Fibroblast of mammary gland (primary cell): ENCODE data around the gene ANO8.

Experiments used
- DNase-seq: peaks from one replicate; pipeline ENCODE4 v3.0.0-alpha.2; 2010; ENCODE audit warnings: low read depth
- H3K4me3 ChIP-seq: 2 replicates; pipeline ENCODE4 v1.5.1; 2011; ENCODE audit warnings: low read depth, mild to moderate bottlenecking, low read length, moderate library complexity; ENCODE audit not compliant: control insufficient read depth
- CTCF ChIP-seq: conservative IDR thresholded peaks from 2 replicates; pipeline ENCODE4 v1.5.1; 2011; ENCODE audit warnings: low read depth, low read length, inconsistent platforms; ENCODE audit not compliant: control insufficient read depth, insufficient read depth

ANO8 gene

GRCh38 chr19:17334414-17335409 is at the start of gene ANO8:
TSS of gene ANO8 (minus strand) at chr19:17334855. CDS start at chr19:17334670, 185 bp downstream.
- peak within 1 kb of the TSS; percentile 55 for H3K4me3 ChIP-seq
- DNase-seq = peak; percentile 99
- TF ChIP-seq CTCF = no peak

GRCh38 chr19:17380426-17381138 is 45.9 kb upstream of the ANO8 start:
- no peak overlapping the region for H3K4me3 ChIP-seq
- no peak for DNase-seq
- TF ChIP-seq CTCF = no peak

- no peak for DNase-seq
- TF ChIP-seq CTCF = no peak
- no peak overlapping the region for H3K4me3 ChIP-seq
Measured at GRCh38 chr19:17379221-17379631, 44.6 kb upstream of the ANO8 start.

GRCh38 chr19:17378271-17378670 is 43.6 kb upstream of the ANO8 start:
- DNase-seq = no peak
- H3K4me3 ChIP-seq = no peak overlapping the region
- TF ChIP-seq CTCF = no peak

GRCh38 chr19:17376935-17377600 is 42.4 kb upstream of the ANO8 start, which contains the start of gene PLVAP:
TSS of gene PLVAP (minus strand) at chr19:17377342. CDS start at chr19:17377288, 54 bp downstream.
- no peak within 1 kb of the TSS for H3K4me3 ChIP-seq
- DNase-seq = no peak
- no peak for TF ChIP-seq CTCF

GRCh38 chr19:17370026-17370587 is 35.5 kb upstream of the ANO8 start:
- DNase-seq = peak; percentile 33
- TF ChIP-seq CTCF = no peak
- H3K4me3 ChIP-seq = no peak overlapping the region
